GM18907 (cell line): ENCODE measurements around the gene BDNF.
"Not testable (repeated sequence)": the region's sequence is repeated elsewhere in the genome, so short reads cannot be mapped to it uniquely, and the experiment has no call there.

ENCODE experiments used
- ATAC-seq: cut with Tn5 transposase; IDR thresholded peaks from one replicate; pipeline ENCODE4 v1.9.1; 2021; ENCODE audit warnings: mild to moderate bottlenecking, moderate library complexity; ENCODE audit not compliant: unreplicated experiment

BDNF gene

DNA sequence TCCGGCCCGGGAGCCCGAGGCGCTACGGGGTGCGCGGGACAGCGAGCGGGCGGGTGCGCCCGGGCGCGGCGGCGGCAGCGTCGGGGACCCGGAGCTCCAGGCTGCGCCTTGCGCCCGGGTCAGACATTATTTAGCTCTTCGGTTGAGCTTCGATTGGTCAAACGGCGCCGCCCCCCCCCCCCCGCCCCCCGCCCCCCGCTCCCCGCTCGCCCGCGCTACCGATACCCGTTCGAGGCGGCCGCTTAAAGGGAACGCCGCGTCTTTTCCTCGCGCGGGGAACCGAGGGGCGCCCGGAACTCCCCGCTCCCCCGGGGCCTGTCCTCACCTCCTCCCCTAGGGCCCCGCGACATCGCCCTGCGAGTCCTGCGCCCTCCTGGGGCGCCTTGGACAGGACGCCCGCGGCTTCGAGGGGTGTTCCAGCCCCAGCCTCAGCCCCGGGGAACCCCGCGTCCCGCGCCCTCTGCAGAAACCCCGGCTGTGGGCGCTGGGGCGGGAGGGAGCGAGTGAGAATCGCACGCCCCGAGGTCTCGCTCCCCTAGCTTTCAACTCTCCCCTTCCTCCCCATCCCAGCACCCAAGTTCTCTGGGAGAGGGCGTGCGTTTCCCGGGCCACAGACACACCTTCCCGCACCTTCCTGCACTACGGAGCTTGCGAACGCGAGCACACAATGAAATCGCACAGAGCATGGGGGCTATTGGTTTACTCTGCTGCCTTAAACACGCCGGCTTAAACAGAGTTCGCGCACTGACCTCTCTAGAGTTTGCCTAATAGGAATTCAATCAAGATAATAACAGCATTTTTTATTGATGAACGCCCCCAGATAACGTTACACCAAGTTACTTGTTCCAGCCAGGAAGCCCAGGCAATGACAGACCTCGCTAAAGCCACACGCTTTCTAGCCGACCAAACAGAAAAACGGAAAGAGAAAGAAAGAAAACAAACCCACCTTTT lies at the start of gene BDNF:
BDNF (minus strand) TSS at position 105 of the 951 bp plus-strand sequence. CDS start 41,891 bp downstream, outside the sequence.
- ATAC-seq, result peak; percentile 40

DNA sequence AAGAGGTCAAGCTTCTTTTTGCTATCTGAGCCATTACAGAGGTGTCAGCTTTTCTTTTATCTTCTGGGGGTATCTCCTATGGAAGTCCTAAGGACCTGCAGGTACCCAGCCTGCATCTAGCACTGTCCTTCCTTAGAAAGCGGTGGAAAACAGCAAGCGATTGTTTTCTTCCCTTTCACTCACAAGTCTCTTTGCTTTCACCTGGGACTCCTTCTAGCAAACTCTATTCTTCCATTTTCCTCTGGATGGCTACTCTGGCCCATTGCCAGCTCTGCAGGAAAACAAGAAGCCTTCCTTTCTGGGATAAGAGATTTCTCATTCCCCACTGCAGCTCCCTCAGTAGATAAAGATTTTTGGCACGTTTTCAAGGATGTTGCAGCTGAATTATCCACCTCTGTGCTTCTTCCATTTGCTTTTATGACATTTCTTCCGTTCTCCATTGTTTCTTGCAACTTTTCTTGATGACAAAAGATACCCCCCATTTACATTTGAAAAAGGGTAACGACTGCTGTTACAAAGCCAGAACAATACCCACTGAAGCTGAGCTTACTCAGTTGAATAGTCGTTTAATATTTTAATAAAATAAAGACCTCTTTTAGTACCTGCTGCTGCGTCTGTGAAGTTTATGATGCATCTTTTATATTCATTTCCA lies 40.2 kb upstream of the BDNF start:
- no peak for ATAC-seq

- ATAC-seq, result no peak
Measured at GRCh38 chr11:27735281-27735680, 35.0 kb upstream of the BDNF start.

- ATAC-seq, result not testable (repeated sequence)
Measured at GRCh38 chr11:27731803-27732202, 31.5 kb upstream of the BDNF start.

DNA sequence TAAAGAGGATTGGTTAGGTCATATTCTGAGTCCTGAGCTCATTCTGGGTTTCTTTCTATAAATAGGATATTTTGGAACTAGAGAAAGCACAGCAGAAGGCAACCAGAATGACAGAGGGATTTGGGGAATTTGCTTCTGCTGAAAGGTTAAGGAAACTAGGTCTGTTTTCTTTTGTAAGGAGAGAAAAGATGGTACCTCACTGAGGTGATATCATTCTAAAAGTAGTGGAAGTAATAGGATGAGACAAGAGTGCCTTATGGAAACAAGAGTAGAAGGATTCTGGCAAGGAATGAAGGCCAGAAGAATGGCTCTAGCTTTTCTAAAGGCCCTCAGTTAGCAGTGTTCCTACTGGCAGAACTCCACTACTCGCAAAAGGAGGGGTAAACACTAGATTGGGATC lies 26.7 kb upstream of the BDNF start:
- ATAC-seq, result no peak

DNA sequence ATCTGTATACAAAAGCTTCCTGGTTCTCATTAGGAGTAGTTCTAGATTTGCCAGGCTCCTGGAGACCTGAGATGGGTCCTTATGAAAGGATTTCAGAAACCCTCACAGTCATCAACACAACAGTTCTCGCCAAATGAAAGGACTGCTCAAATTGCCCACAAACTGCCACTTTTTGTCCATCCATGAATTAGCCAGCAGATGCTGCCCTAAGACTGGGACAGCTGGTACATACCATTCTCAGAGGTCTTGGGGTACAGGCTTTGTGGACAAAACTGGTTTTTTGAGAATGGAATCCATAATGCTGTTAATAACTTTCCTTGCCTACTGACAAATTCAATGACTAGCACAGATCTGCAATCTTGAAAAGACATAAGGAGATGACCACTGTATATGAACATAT lies 23.4 kb upstream of the BDNF start:
- no peak for ATAC-seq

GRCh38 chr11:27722953-27723344 lies 22.7 kb upstream of the BDNF start:
- ATAC-seq, result no peak

DNA sequence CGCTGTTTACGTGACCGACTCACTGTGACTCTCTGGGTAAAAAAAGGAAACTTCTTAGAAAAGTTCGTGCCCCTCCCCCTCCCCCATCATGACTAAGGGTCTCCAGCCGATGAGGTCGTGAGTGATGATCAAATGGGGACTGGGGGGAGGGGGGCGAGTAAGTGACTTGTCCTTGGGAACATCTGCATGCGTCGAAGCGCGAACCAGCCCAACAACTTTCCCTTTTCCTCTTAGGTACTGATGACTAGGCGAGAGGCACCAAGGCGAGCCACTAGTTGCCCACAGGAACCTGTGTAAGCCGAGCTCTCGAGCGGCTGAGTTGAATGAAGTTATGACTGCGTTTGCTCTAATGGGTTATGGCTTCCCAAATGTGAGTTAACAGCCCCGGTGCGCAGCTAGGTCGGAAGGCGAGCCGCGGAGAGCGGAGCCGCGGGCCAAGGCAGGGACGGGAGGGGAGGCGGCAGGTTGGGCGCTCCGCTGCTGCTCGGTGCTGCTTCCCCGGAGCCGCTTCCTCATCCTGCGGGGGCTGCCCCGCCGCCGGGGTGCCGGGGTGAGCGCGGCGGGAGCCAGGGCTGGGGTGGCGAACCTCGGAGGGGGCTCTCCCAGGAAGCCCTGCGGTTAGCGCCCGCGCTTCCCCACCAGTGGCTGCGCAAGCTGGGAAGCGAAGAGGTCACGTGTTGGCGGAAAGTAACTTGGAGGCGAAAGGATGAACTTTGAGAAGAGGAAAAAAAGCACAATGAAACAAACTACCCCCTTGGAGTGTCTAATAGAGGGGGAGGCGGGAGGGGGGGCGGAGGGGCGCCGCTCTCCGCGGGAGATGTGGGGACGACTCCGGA lies 22.1 kb upstream of the BDNF start:
- peak; percentile 53 for ATAC-seq

DNA sequence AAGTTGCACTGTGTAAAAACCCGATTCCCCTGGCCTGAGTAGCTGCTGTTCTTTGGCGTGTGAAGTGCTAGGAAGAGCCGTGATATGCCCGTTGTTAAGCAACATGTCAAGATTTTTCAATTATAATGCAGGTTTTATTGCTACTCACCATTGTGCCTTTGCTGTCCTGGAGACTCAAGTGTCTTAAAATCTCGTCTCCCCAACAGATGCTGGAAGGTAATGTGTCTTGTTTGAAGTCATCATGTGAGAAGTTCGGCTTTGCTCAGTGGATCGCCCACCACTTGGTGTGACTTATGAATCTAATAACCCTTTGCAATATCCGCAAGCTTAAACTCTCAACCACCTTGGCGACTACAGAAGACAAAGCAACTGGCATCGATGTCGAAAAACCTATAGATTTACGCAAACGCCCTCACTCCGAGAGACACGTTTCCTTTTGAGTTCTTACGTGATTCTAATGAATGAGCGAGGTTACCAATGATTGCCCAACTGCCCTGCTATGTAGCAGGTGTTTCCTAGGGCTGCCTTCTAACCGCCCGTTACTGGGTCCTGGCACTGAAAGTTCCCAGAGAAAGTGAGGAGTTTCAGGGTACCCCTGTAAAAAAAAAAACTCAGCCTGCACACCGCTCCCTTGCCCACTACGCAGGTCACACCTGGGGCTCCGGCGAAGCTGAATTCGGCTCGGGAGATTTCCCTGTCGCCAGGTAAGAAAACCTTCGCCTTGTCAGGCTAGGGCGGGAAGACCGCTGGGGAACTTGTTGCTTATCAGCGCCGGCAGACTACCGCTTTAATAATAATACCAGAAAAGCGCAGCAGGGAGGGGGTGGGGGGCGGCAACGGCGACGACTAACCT lies 21.2 kb upstream of the BDNF start:
- no peak for ATAC-seq

- ATAC-seq, result no peak
Measured at GRCh38 chr11:27720277-27720830, 20.1 kb upstream of the BDNF start.

DNA sequence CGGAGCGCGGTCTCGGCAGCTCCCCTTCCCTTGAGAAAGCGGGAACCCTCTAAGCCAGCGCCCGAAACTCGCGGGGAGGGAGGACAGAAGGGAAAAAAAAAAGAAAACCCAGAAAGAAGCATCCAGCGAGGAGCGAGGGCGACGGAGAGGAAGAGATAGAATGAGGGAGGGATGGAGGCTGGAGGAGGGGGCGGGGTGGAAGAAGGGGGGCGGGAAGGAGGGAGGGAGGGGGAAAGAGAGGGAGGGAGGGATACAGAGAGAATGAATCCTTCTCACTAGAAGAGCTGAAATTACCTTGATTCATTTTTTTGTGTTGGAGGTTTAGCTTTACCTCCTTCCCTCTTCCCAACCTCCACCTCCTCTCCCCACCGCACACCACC lies 19.3 kb upstream of the BDNF start:
- no peak for ATAC-seq

DNA sequence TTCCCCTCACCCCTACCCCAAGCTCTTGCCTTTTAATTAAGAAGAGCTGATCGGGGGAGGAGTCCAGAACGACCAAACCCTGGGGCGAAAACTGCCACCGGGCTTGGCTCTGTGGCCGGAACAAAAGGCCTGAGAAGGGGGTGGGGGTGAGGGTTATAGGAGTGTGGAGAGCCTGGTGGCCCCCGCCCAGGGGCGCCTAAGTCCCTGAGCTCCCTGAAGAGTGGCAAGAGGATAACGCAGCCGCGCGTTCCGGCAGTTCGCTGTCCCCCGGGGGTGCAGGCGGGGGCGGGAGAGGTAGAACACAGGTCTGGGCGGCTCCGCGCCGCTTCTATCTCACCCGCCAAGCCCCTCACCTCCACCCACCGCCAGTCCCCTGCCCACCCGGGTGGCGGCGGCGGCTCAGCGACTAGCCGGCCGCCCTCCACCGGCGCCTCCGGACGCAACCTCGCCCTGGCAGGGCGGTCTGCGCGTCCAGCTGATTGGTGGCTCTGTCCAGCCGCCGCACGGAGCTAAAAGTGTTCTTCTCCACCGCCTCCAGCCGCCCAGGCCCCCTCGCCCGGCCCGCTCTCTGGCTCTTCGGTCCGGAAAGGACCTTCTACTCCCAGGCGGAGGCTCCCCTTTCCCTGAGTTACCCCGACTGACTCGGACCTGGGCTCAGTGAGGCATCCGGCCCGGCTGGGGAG lies 18.7 kb upstream of the BDNF start:
- no peak for ATAC-seq

GRCh38 chr11:27718346-27718862 lies 18.1 kb upstream of the BDNF start:
- ATAC-seq, result no peak

GRCh38 chr11:27717801-27718229 lies 17.6 kb upstream of the BDNF start:
- ATAC-seq, result no peak

- no peak for ATAC-seq
Measured at GRCh38 chr11:27717377-27717776, 17.1 kb upstream of the BDNF start.

DNA sequence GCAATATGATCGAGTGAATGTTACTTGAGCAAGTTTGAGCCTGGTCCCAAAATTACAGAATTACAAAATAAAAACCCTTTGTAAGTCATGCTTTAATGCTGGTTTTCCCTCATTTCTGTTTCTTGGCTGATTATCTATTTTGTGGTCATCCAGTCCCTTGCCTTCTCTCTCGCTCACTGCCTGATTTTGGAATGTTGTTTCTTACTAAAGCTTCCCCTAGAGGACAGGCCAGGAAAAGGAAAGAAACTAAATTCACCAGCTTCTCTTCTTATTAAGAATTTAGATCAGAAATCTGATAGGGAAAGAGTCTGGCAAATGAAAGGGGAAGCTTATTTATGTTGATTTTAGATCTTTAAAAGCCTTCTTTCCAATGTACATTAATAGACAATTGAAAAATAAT lies 16.6 kb upstream of the BDNF start:
- no peak for ATAC-seq

- no peak for ATAC-seq
Measured at GRCh38 chr11:27716216-27716615, 16.0 kb upstream of the BDNF start.

- no peak for ATAC-seq
Measured at GRCh38 chr11:27711725-27712124, 11.5 kb upstream of the BDNF start.

GRCh38 chr11:27710536-27710935 lies 10.3 kb upstream of the BDNF start:
- ATAC-seq, result no peak
